Body of pancreas (tissue), 4 donors: Measurements from ENCODE around the gene ARID3A. TPM values are rescaled to one million over a fixed set of nuclear protein-coding genes. Genes with fewer than 3 reads are reported as not detected.

Experiments used
- ATAC-seq: fragments of 150-250 bp; one replicate; pipeline ENCODE4 v1.9.1; 2016
- DNase-seq, 4 donors: peaks; one replicate each; pipeline ENCODE4 v3.0.0-alpha.2; 2019
- H3K27ac ChIP-seq, 4 donors: fragments of 200-600 bp; sonication (generic); 1 replicate in 3 of 4; 2 replicates in 1 of 4; pipeline versions ENCODE4 v1.5.1 to v1.6.1; 2016 to 2019; ENCODE audit warnings: mild to moderate bottlenecking in 1 of 4, mixed read lengths in 1 of 4, moderate library complexity in 1 of 4
- H3K27me3 ChIP-seq, 2 donors: fragments of 200-600 bp; sonication (generic); one replicate each; pipeline ENCODE4 v1.6.0; 2016; ENCODE audit warnings: mild to moderate bottlenecking in 1 of 2
- H3K36me3 ChIP-seq, 2 donors: fragments of 200-600 bp; sonication (generic); replicated peaks in 1 of 2; 2 replicates each; pipeline ENCODE4 v1.5.1; 2016; ENCODE audit warnings: low read depth in 2 of 2; ENCODE audit not compliant: insufficient read depth in 1 of 2
- H3K4me1 ChIP-seq: fragments of 200-600 bp; sonication (generic); one replicate; pipeline ENCODE4 v1.6.0; 2016
- H3K4me3 ChIP-seq, 2 donors: fragments of 200-600 bp; sonication (generic); 1 replicate in 1 of 2; 2 replicates in 1 of 2; pipeline ENCODE4 v1.5.1; 2016 to 2019
- H3K9me3 ChIP-seq, 3 donors: fragments of 200-600 bp; sonication (generic); 1 replicate in 2 of 3; 2 replicates in 1 of 3; pipeline ENCODE4 v1.5.1; 2016
- POLR2A ChIP-seq, 3 donors: fragments of 450-650 bp; IDR thresholded peaks; one replicate each; pipeline ENCODE4 v1.6.1; 2016; ENCODE audit warnings: antibody characterized with exemption in 3 of 3, mild to moderate bottlenecking in 2 of 3
- WGBS, 2 donors: methylation state at CpG; one replicate each; pipeline ENCODE4 v1.1.5; 2017; 5-methylcytosine and 5-hydroxymethylcytosine counted together
- intact Hi-C: fragments of 100-400 bp; cut with DNase I; formaldehyde crosslinking; loops from one replicate; pipeline ENCODE4 v1.15.1; 2023
- total RNA-seq, 2 donors: library from RNA; depleted of rRNA; stranded (reverse); fragments of >200 nt; gene quantifications; one replicate each; pipeline ENCODE4 v1.1.0, GENCODE V29; 2016
- TF ChIP-seq, protein P1 (sequence below), 7 experiments: fragments of 450-650 bp in 4 of 7; fragments of 200-600 bp in 3 of 7; sonication (generic) in 3 of 7; IDR thresholded peaks; one replicate each; pipeline ENCODE4 v1.5.1; 2016 to 2019; ENCODE audit warnings: antibody characterized with exemption in 7 of 7

Gene ARID3A
- total RNA-seq, 2 donors from 2014 or later = 3.1 to 5.9 TPM

DNA sequence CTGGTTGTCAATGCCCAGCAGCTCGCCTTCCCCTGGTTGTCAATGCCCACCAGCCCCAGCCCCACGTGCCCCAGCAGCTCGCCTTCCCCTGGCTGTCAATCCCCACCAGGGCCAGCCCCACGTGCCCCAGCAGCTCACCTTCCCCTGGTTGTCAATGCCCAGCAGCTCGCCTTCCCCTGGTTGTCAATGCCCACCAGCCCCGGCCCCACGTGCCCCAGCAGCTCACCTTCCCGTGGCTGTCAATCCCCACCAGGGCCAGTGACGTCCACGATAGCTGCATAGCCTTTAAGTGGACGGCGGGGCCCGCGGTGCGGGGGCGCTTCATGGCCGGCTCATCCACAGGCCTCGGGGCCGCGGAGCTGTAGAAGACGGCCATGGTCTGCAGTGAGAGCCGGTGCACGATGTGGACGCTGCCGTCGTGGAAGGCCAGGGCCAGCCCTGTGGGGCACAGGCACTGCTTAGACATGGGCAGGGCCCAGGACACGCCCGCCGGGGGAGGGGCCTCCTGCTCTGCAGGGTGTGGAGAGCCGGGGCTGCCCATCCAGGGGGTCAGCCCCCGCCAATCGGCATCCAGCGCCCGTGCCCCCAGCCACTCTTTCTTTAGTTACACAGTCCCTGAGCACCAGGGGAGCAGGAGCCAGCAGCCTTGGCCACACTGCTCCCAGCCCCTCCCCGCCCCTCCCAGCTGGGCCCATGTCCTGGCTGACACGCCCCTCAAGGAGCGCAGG is 46.0 kb upstream of the ARID3A start:
- Histone ChIP-seq H3K27ac (no peak overlapping the region), H3K4me3 (no peak overlapping the region), H3K27me3 (no peaks in the 10 kb centered on the region), H3K36me3 (peaks cover 3 to 5% of the 10 kb centered on the region in 2 donors), H3K9me3 (no peaks in the 10 kb centered on the region), H3K4me1 (no peaks in the 10 kb centered on the region)
- ATAC-seq (no peak), DNase-seq (no peak)
- TF ChIP-seq POLR2A (IDR thresholded peaks at IDR 0.05) = no peak
- TF ChIP-seq, protein P1, sequence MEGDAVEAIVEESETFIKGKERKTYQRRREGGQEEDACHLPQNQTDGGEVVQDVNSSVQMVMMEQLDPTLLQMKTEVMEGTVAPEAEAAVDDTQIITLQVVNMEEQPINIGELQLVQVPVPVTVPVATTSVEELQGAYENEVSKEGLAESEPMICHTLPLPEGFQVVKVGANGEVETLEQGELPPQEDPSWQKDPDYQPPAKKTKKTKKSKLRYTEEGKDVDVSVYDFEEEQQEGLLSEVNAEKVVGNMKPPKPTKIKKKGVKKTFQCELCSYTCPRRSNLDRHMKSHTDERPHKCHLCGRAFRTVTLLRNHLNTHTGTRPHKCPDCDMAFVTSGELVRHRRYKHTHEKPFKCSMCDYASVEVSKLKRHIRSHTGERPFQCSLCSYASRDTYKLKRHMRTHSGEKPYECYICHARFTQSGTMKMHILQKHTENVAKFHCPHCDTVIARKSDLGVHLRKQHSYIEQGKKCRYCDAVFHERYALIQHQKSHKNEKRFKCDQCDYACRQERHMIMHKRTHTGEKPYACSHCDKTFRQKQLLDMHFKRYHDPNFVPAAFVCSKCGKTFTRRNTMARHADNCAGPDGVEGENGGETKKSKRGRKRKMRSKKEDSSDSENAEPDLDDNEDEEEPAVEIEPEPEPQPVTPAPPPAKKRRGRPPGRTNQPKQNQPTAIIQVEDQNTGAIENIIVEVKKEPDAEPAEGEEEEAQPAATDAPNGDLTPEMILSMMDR (IDR thresholded peaks at IDR 0.05) = no peak
- WGBS, 2 donors = 84 to 85% methylated on average over 5 to 35 of the region's 37 CpGs
- intact Hi-C loops = no loop called here

DNA sequence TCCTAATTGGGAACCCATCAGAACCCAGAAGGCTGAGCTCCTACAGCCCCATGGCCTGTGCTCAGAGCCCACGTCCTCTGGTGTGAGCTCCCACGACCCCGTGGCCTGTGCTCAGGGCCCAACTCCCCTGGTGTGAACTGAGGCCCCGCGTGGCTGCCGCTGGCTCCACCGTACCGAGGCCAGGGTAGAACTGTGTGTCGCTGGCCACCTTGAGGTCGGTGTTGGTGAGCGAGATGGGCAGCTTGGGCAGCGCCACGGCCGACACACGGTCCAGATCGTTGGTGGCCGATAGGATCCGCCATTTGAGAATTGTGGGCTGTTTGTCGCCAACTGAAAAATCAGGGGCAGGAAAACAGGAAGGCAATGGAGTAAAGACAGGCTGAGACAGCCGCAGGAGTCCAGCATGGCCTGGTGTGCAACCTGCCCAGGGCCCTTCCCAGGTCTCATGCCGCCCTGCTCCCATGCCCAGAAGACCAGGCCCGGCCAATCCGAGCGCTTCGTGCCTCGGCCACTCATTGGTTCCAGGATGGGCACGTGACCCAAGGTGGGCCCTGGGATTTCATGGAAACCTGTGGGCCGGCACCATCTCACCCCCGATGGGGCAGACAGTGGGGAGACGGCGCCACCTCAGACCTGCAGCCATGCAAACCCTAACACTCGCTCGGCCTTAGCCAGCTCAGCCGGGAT is 44.3 kb upstream of the ARID3A start:
- Histone ChIP-seq H3K9me3 (no peaks in the 10 kb centered on the region), H3K4me1 (no peaks in the 10 kb centered on the region), H3K4me3 (no peak overlapping the region), H3K36me3 (peaks cover 5 to 7% of the 10 kb centered on the region in 2 donors), H3K27ac (no peak overlapping the region), H3K27me3 (no peaks in the 10 kb centered on the region)
- TF ChIP-seq, protein P1 (IDR thresholded peaks at IDR 0.05) = no peak
- no peak for TF ChIP-seq POLR2A (IDR thresholded peaks at IDR 0.05)
- ATAC-seq = no peak
- intact Hi-C loops = no loop called here
- DNase-seq = no peak
- 94 to 95% methylated on average over 17 to 33 of the region's 34 CpGs for WGBS, 2 donors

DNA sequence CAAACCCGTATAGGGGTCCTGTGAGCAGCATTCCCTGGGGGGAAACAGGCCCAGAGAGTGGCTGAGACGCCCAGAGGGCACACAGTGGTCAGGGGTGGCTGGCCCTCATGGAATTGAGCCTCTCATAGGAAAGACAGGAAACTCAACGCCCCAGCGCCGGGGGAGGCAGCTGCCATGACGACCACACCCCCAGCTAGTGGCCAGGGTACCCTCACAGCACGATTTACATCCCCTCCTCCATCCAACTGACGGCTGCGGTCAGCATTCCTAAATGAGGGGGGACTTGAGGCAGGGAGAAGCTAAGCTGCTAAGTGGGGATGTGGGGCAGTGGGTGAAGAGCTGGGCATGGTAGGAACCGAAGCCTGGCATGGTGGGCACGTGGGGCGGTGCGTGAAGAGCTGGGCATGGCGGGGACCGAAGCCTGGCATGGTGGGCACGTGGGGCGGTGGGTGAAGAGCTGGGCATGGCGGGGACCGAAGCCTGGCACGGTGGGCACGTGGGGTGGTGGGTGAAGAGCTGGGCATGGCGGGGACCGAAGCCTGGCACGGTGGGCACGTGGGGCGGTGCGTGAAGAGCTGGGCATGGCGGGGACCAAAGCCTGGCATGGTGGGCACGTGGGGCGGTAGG is 42.9 kb upstream of the ARID3A start:
- peaks cover 3 to 7% of the 10 kb centered on the region in 2 donors for H3K36me3 ChIP-seq
- no peaks in the 10 kb centered on the region for H3K9me3 ChIP-seq
- no peak overlapping the region for H3K4me3 ChIP-seq
- H3K4me1 ChIP-seq = no peaks in the 10 kb centered on the region
- ATAC-seq (no peak), DNase-seq (no peak)
- no peak overlapping the region for H3K27ac ChIP-seq
- WGBS, 2 donors = 90 to 97% methylated on average over 22 to 30 of the region's 30 CpGs
- H3K27me3 ChIP-seq = no peaks in the 10 kb centered on the region
- no peak for TF ChIP-seq POLR2A (IDR thresholded peaks at IDR 0.05)
- TF ChIP-seq, protein P1 (IDR thresholded peaks at IDR 0.05) = no peak
- intact Hi-C loops = no loop called here

DNA sequence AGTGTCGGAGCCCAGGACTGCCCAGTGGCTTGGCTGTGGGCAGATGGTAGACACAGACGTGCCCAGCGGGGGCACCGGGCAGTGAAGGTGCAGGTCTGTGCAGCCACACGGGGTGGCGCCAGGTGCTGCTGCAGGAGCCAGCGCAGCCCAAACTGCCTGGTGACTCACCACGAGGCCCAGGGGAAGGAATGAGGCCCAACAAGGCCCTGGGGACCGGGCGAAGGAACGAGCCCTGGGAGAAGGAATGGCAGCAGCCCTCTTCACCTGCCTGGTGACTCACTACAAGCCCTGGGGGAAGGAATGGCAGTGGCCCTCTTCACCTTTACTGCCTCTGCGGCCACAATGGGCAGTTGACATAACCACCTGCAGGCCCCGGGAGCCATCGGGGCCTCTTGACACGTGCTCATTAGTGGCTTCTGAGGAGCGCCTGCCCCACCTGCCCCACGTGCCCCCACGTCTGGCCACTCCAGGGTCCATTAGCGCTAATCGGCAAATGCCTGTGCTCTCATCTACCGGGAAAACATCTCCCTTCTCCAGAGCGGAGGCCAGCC is 42.1 kb upstream of the ARID3A start:
- Histone ChIP-seq H3K9me3 (no peaks in the 10 kb centered on the region), H3K4me3 (no peak overlapping the region), H3K27ac (no peak overlapping the region), H3K36me3 (peaks cover 3 to 7% of the 10 kb centered on the region in 2 donors), H3K27me3 (no peaks in the 10 kb centered on the region), H3K4me1 (no peaks in the 10 kb centered on the region)
- ATAC-seq (no peak), DNase-seq (no peak)
- intact Hi-C loops = no loop called here
- TF ChIP-seq, protein P1 (IDR thresholded peaks at IDR 0.05) = no peak
- TF ChIP-seq POLR2A (IDR thresholded peaks at IDR 0.05) = no peak
- 85 to 96% methylated on average over 6 to 16 of the region's 22 CpGs for WGBS, 2 donors
